ENCODE measurements around the gene CCND2.

CCND2 gene

GRCh38 chr12:4293299-4293965, 19.9 kb downstream of the CCND2 start:
- DNase-seq, result no peak

GRCh38 chr12:4293966-4294505, 20.5 kb downstream of the CCND2 start:
- DNase-seq, result no peak

- DNase-seq, result no peak
Measured at GRCh38 chr12:4296751-4297150, 23.2 kb downstream of the CCND2 start.

GRCh38 chr12:4297617-4298016, 24.1 kb downstream of the CCND2 start:
- DNase-seq, result no peak

GRCh38 chr12:4300883-4301282, 27.3 kb downstream of the CCND2 start:
- no peak for DNase-seq

- no peak for DNase-seq
Measured at GRCh38 chr12:4301932-4302501, 28.5 kb downstream of the CCND2 start.

GRCh38 chr12:4302881-4303280, 29.3 kb downstream of the CCND2 start:
- DNase-seq, result no peak

GRCh38 chr12:4303750-4304149, 30.2 kb downstream of the CCND2 start:
- no peak for DNase-seq

GRCh38 chr12:4307593-4308333, 34.2 kb downstream of the CCND2 start:
- DNase-seq, result peak; percentile 65

GRCh38 chr12:4308334-4308950, 34.9 kb downstream of the CCND2 start:
- no peak for DNase-seq

GRCh38 chr12:4311776-4312175, 38.2 kb downstream of the CCND2 start:
- no peak for DNase-seq

- DNase-seq, result no peak
Measured at GRCh38 chr12:4312251-4312650, 38.7 kb downstream of the CCND2 start.

- DNase-seq, result no peak
Measured at GRCh38 chr12:4320497-4320852, 46.9 kb downstream of the CCND2 start.

GRCh38 chr12:4320853-4321701, 47.5 kb downstream of the CCND2 start, which contains the start of gene TIGAR:
Gene TIGAR (plus strand): TSS chr12:4321213. CDS start chr12:4321272, 59 bp downstream.
- DNase-seq, result peak; percentile 96

GRCh38 chr12:4322726-4323125, 49.2 kb downstream of the CCND2 start:
- no peak for DNase-seq

Measured in fibroblast of skin of right biceps (primary cell).